GM23338 (cell line): ENCODE measurements around the gene TMPRSS13. TPM values are rescaled to one million over a fixed set of nuclear protein-coding genes. Genes with fewer than 3 reads are reported as not detected.

Experiments
- ATAC-seq: fragments of 200-7000 bp; cut with Tn5 transposase; 3 replicates; pipeline ENCODE4 v1.9.1; 2020
- DNase-seq: peaks from one replicate; pipeline ENCODE4 v3.0.0-alpha.2; 2015; ENCODE audit warnings: low spot score
- H2AFZ ChIP-seq: fragments of 200-600 bp; sonication (generic); 2 replicates; pipeline ENCODE4 v1.8.0; 2016; ENCODE audit warnings: antibody characterized with exemption, mild to moderate bottlenecking, moderate library complexity
- H3F3A ChIP-seq: fragments of 200-600 bp; sonication (generic); replicated peaks from 2 replicates; pipeline ENCODE4 v1.8.0; 2017; ENCODE audit warnings: antibody characterized with exemption, mixed run types, low read depth
- H3K27ac ChIP-seq: fragments of 200-600 bp; sonication (generic); 2 replicates; pipeline ENCODE4 v1.6.1; 2016; ENCODE audit warnings: low read depth
- H3K27me3 ChIP-seq: fragments of 200-600 bp; sonication (generic); 2 replicates; pipeline ENCODE4 v1.8.0; 2016; ENCODE audit warnings: mild to moderate bottlenecking, mixed run types, moderate library complexity; ENCODE audit not compliant: insufficient read depth
- H3K36me3 ChIP-seq: fragments of 200-600 bp; sonication (generic); 2 replicates; pipeline ENCODE4 v1.8.0; 2016; ENCODE audit warnings: mild to moderate bottlenecking; ENCODE audit not compliant: insufficient read depth
- H3K4me1 ChIP-seq: fragments of 200-600 bp; sonication (generic); 2 replicates; pipeline ENCODE4 v1.8.0; 2016; ENCODE audit warnings: mild to moderate bottlenecking, moderate library complexity; ENCODE audit not compliant: insufficient read depth
- H3K4me2 ChIP-seq: fragments of 200-600 bp; sonication (generic); 2 replicates; pipeline ENCODE4 v1.7.1; 2017; ENCODE audit warnings: mixed run types
- H3K4me3 ChIP-seq: fragments of 200-600 bp; sonication (generic); 2 replicates; pipeline ENCODE4 v1.6.1; 2016; ENCODE audit warnings: mixed run types
- H3K79me2 ChIP-seq: fragments of 200-600 bp; sonication (generic); replicated peaks from 2 replicates; pipeline ENCODE4 v1.8.0; 2017; ENCODE audit warnings: mild to moderate bottlenecking; ENCODE audit not compliant: insufficient read depth
- H3K9me2 ChIP-seq: fragments of 200-600 bp; sonication (generic); 2 replicates; pipeline ENCODE4 v1.8.0; 2017; ENCODE audit not compliant: insufficient read depth
- H4K20me1 ChIP-seq: fragments of 200-600 bp; sonication (generic); replicated peaks from 2 replicates; pipeline ENCODE4 v1.8.0; 2017; ENCODE audit warnings: mild to moderate bottlenecking; ENCODE audit not compliant: insufficient read depth
- H3K27ac Mint-ChIP-seq: 2 replicates; pipeline ENCODE4 v1.8.0; 2020; ENCODE audit warnings: inconsistent platforms, mild to moderate bottlenecking, moderate library complexity, mixed read lengths
- H3K27me3 Mint-ChIP-seq: 3 replicates; pipeline ENCODE4 v1.8.0; 2022; ENCODE audit warnings: low read depth, mild to moderate bottlenecking, moderate library complexity, mixed read lengths, inconsistent platforms; ENCODE audit not compliant: insufficient read depth, poor library complexity
- H3K36me3 Mint-ChIP-seq: 3 replicates; pipeline ENCODE4 v1.8.0; 2021; ENCODE audit warnings: low read depth, mild to moderate bottlenecking, inconsistent platforms, moderate library complexity, mixed read lengths
- H3K4me1 Mint-ChIP-seq: 3 replicates; pipeline ENCODE4 v1.8.0; 2020; ENCODE audit warnings: mild to moderate bottlenecking, inconsistent platforms, mixed read lengths
- H3K4me3 Mint-ChIP-seq: 3 replicates; pipeline ENCODE4 v1.8.0; 2021; ENCODE audit warnings: moderate library complexity, mild to moderate bottlenecking, inconsistent platforms, mixed read lengths
- H3K9me3 Mint-ChIP-seq: 3 replicates; pipeline ENCODE4 v1.8.0; 2020; ENCODE audit warnings: moderate library complexity, mild to moderate bottlenecking, inconsistent platforms, mixed read lengths
- CREB1 ChIP-seq: fragments of 250-450 bp; sonication (Bioruptor Pico); IDR thresholded peaks from 2 replicates; pipeline ENCODE4 v1.5.0; 2020; ENCODE audit warnings: low read depth, mild to moderate bottlenecking, moderate library complexity
- EZH2 ChIP-seq: fragments of 200-600 bp; sonication (generic); IDR thresholded peaks from one replicate; pipeline ENCODE4 v1.8.0; 2017; ENCODE audit warnings: antibody characterized with exemption, mild to moderate bottlenecking, low read depth; ENCODE audit not compliant: unreplicated experiment
- EZH2phosphoT487 ChIP-seq: fragments of 200-600 bp; sonication (generic); IDR thresholded peaks from one replicate; pipeline ENCODE4 v1.8.1; 2018; ENCODE audit warnings: antibody characterized with exemption; ENCODE audit not compliant: unreplicated experiment
- NANOG ChIP-seq: IDR thresholded peaks from 2 replicates; pipeline ENCODE4 v1.6.1; 2016; ENCODE audit warnings: antibody characterized with exemption, borderline replicate concordance
- POLR2AphosphoS5 ChIP-seq: IDR thresholded peaks from 2 replicates; pipeline ENCODE4 v1.6.1; 2016; ENCODE audit warnings: antibody characterized with exemption, low read depth
- polyA plus RNA-seq: library from polyadenylated mRNA; unstranded; fragments of >200 nt; fragmentation: Nextera tagmentation; extraction: Ambion mirVana; gene quantifications from 2 replicates; pipeline ENCODE4 v1.2.1, GENCODE V29; 2016
- total RNA-seq: library from RNA; depleted of rRNA; stranded (reverse); fragments of >200 nt; shearing (Covaris generic); gene quantifications from 2 replicates; pipeline ENCODE4 v1.2.3, GENCODE V29; 2014
- TF ChIP-seq, protein P1 (sequence below), 2 experiments: fragments of 200-600 bp in 1 of 2; sonication (generic) in 1 of 2; conservative IDR thresholded peaks; 2 replicates each; pipeline versions ENCODE4 v1.5.1 to v1.6.1; 2016 to 2017; ENCODE audit warnings: antibody characterized with exemption in 2 of 2, low read depth in 2 of 2, mild to moderate bottlenecking in 2 of 2, moderate library complexity in 1 of 2
- TF ChIP-seq, protein P2 (sequence below): IDR thresholded peaks from 2 replicates; pipeline ENCODE4 v1.6.1; 2016; ENCODE audit warnings: antibody characterized with exemption
- TF ChIP-seq, protein P3 (sequence below): fragments of 250-450 bp; sonication (Bioruptor Pico); IDR thresholded peaks from 2 replicates; pipeline ENCODE4 v1.5.0; 2020; ENCODE audit warnings: mild to moderate bottlenecking, moderate library complexity

Gene TMPRSS13
- total and polyA plus RNA-seq, 2 experiments from 2014 or later: 0.31 TPM; not detected in 1

DNA sequence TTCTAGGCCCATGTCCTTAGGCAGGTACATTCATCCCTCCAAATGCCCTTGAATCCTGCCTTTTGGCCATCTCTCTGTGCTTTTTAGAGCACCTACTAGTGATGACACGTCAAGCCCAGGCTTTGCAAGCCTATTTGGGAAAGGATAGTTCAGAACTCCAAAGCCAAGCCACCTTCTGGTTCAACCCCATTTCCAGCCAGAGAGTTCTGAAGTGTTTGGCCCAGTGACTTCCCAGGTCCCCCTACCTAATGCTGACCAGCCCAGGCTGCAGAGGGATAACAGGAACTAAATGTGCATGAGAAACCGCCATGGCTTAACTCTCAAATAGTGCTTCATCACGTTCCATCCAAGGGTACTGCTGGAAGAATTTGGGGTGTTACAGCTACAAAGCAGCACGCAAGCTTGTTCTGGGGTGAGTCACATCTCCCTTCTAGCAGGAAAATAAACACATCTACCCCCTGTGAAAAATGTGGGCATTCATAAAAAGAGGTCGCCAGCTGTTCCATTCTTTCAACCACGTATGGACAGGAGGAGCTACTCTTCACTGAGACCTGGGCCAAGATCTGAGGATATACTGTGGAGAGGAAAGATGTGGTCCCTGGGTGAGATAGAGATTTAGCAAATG lies 50.8 kb downstream of the TMPRSS13 start:
- Mint-ChIP-seq H3K9me3 (no peaks in the 10 kb centered on the region), H3K36me3 (no peaks in the 10 kb centered on the region), H3K27ac (no peak overlapping the region), H3K4me1 (peaks cover 36% of the 10 kb centered on the region), H3K4me3 (peak overlapping the region; percentile 10; the same call in 2 of the 3 replicates), H3K27me3 (peaks cover 18% of the 10 kb centered on the region)
- H3K27me3 ChIP-seq: peaks cover 41% of the 10 kb centered on the region
- H3K79me2 ChIP-seq: 0 out of 2 replicates have a peak, but pooled peaks cover 5% of the 10 kb centered on the region
- peaks cover 1% of the 10 kb centered on the region; the same call in 1 of the 2 replicates for H4K20me1 ChIP-seq
- no peak overlapping the region for H2AFZ ChIP-seq
- H3K27ac ChIP-seq: no peak overlapping the region
- H3K4me3 ChIP-seq: no peak overlapping the region
- H3K36me3 ChIP-seq: no peaks in the 10 kb centered on the region
- peaks cover 29% of the 10 kb centered on the region for H3K4me1 ChIP-seq
- ATAC-seq: no peak
- no peaks in the 10 kb centered on the region; the same call in 1 of the 2 replicates for H3F3A ChIP-seq
- no peak for DNase-seq
- H3K4me2 ChIP-seq: no peak overlapping the region
- H3K9me2 ChIP-seq: no peaks in the 10 kb centered on the region
- TF ChIP-seq NANOG: no peak
- TF ChIP-seq, protein P1, sequence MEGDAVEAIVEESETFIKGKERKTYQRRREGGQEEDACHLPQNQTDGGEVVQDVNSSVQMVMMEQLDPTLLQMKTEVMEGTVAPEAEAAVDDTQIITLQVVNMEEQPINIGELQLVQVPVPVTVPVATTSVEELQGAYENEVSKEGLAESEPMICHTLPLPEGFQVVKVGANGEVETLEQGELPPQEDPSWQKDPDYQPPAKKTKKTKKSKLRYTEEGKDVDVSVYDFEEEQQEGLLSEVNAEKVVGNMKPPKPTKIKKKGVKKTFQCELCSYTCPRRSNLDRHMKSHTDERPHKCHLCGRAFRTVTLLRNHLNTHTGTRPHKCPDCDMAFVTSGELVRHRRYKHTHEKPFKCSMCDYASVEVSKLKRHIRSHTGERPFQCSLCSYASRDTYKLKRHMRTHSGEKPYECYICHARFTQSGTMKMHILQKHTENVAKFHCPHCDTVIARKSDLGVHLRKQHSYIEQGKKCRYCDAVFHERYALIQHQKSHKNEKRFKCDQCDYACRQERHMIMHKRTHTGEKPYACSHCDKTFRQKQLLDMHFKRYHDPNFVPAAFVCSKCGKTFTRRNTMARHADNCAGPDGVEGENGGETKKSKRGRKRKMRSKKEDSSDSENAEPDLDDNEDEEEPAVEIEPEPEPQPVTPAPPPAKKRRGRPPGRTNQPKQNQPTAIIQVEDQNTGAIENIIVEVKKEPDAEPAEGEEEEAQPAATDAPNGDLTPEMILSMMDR (conservative IDR thresholded peaks at IDR 0.05; ENCODE audit: low read depth in 2 of 2): no peak

DNA sequence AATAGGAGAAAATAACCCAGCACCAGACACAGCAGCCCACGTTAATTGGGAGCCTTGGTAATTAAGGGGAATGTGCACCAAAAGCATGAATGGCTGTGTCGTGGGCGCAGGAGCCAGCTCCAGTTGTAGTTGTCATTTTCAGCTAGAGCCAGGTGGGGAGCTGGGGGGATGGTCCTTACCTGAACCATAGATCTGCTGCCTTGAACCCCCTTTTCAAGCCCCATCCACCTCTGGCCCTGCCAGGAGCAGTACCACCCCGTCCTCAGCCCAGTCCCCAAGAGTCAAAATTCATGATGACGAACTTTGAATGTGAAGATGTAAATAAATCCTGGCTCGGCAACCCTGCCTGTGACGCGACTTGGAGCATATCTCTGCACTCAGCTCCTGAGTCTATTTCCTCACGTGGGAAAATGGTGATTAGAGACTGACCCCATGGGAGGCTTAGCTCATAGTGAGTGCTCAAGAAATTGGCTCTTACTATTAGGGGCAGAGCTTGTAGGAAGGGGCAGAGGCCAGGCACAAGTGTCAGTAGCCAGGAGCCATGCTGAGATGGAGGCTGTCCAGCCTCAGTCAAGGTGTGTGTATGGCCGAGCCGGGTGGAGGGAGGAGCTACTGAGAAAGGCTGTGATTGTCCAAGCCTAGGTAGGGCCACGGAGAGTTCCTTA lies 52.0 kb downstream of the TMPRSS13 start:
- Histone ChIP-seq H3K4me3 (peak overlapping the region; percentile 91), H3K27me3 (peaks cover 41% of the 10 kb centered on the region), H3K79me2 (0 out of 2 replicates have a peak, but pooled peaks cover 7% of the 10 kb centered on the region), H3F3A (no peaks in the 10 kb centered on the region; the same call in 1 of the 2 replicates), H3K4me2 (peak overlapping the region; percentile 99), H3K27ac (no peak overlapping the region), H4K20me1 (peaks cover 7% of the 10 kb centered on the region; the same call in 1 of the 2 replicates), H3K36me3 (no peaks in the 10 kb centered on the region), H2AFZ (peak overlapping the region; percentile 98), H3K4me1 (peaks cover 23% of the 10 kb centered on the region), H3K9me2 (no peaks in the 10 kb centered on the region)
- Mint-ChIP-seq H3K4me1 (peaks cover 32% of the 10 kb centered on the region), H3K27ac (no peak overlapping the region), H3K36me3 (no peaks in the 10 kb centered on the region), H3K4me3 (peak overlapping the region; percentile 97), H3K9me3 (no peaks in the 10 kb centered on the region), H3K27me3 (peaks cover 18% of the 10 kb centered on the region)
- DNase-seq (peak; percentile 50), ATAC-seq (peak; percentile 33)
- TF ChIP-seq, protein P1 (conservative IDR thresholded peaks at IDR 0.05; ENCODE audit: low read depth in 2 of 2): no peak
- no peak for TF ChIP-seq CREB1 (CRISPR knock-in tag)
- TF ChIP-seq EZH2: no peak
- TF ChIP-seq EZH2phosphoT487: no peak
- TF ChIP-seq POLR2AphosphoS5: no peak
- TF ChIP-seq, protein P2, sequence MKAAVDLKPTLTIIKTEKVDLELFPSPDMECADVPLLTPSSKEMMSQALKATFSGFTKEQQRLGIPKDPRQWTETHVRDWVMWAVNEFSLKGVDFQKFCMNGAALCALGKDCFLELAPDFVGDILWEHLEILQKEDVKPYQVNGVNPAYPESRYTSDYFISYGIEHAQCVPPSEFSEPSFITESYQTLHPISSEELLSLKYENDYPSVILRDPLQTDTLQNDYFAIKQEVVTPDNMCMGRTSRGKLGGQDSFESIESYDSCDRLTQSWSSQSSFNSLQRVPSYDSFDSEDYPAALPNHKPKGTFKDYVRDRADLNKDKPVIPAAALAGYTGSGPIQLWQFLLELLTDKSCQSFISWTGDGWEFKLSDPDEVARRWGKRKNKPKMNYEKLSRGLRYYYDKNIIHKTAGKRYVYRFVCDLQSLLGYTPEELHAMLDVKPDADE: no peak
- TF ChIP-seq, protein P3, sequence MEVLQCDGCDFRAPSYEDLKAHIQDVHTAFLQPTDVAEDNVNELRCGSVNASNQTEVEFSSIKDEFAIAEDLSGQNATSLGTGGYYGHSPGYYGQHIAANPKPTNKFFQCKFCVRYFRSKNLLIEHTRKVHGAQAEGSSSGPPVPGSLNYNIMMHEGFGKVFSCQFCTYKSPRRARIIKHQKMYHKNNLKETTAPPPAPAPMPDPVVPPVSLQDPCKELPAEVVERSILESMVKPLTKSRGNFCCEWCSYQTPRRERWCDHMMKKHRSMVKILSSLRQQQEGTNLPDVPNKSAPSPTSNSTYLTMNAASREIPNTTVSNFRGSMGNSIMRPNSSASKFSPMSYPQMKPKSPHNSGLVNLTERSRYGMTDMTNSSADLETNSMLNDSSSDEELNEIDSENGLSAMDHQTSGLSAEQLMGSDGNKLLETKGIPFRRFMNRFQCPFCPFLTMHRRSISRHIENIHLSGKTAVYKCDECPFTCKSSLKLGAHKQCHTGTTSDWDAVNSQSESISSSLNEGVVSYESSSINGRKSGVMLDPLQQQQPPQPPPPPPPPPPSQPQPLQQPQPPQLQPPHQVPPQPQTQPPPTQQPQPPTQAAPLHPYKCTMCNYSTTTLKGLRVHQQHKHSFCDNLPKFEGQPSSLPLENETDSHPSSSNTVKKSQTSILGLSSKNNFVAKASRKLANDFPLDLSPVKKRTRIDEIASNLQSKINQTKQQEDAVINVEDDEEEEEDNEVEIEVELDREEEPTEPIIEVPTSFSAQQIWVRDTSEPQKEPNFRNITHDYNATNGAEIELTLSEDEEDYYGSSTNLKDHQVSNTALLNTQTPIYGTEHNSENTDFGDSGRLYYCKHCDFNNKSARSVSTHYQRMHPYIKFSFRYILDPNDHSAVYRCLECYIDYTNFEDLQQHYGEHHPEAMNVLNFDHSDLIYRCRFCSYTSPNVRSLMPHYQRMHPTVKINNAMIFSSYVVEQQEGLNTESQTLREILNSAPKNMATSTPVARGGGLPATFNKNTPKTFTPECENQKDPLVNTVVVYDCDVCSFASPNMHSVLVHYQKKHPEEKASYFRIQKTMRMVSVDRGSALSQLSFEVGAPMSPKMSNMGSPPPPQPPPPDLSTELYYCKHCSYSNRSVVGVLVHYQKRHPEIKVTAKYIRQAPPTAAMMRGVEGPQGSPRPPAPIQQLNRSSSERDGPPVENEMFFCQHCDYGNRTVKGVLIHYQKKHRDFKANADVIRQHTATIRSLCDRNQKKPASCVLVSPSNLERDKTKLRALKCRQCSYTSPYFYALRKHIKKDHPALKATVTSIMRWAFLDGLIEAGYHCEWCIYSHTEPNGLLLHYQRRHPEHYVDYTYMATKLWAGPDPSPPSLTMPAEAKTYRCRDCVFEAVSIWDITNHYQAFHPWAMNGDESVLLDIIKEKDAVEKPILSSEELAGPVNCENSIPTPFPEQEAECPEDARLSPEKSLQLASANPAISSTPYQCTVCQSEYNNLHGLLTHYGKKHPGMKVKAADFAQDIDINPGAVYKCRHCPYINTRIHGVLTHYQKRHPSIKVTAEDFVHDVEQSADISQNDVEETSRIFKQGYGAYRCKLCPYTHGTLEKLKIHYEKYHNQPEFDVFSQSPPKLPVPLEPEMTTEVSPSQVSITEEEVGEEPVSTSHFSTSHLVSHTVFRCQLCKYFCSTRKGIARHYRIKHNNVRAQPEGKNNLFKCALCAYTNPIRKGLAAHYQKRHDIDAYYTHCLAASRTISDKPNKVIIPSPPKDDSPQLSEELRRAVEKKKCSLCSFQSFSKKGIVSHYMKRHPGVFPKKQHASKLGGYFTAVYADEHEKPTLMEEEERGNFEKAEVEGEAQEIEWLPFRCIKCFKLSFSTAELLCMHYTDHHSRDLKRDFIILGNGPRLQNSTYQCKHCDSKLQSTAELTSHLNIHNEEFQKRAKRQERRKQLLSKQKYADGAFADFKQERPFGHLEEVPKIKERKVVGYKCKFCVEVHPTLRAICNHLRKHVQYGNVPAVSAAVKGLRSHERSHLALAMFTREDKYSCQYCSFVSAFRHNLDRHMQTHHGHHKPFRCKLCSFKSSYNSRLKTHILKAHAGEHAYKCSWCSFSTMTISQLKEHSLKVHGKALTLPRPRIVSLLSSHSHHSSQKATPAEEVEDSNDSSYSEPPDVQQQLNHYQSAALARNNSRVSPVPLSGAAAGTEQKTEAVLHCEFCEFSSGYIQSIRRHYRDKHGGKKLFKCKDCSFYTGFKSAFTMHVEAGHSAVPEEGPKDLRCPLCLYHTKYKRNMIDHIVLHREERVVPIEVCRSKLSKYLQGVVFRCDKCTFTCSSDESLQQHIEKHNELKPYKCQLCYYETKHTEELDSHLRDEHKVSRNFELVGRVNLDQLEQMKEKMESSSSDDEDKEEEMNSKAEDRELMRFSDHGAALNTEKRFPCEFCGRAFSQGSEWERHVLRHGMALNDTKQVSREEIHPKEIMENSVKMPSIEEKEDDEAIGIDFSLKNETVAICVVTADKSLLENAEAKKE (CRISPR knock-in tag): no peak
